ENCODE measurements around the gene LSM14A. TPM values are rescaled to one million over a fixed set of nuclear protein-coding genes. Genes with fewer than 3 reads are reported as not detected.
"Not testable (repeated sequence)": the region's sequence is repeated elsewhere in the genome, so short reads cannot be mapped to it uniquely, and the experiment has no call there.

LSM14A gene
- total RNA-seq, 4 donors from 2014 or later = 51.5 to 110 (median 62.9) TPM

DNA sequence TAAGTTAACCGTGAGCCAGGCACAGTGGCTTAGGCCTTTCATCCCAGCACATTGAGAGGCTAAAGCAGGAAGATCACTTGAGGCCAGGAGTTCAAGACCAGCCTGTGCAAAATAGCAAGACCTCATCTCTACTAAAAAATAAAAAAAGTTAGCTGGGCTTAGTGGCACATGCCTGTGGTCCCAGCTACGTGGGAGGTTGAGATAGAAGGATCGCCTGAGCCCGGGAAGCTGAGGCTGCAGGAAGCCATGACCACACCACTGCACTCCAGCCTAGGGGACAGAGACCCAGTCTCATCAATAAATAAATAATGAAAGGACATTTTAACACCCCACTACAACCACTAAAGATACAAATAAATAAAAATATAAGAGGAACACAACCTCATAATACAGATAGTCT, 21.6 kb downstream of the LSM14A start:
- 94 to 98% methylated on average over 4 of the region's 4 CpGs for WGBS, 2 donors
- Histone ChIP-seq H3K27ac (no peak overlapping the region), H3K27me3 (no peaks in the 10 kb centered on the region), H3K4me1 (peaks cover 0 to 43% (median 11%) of the 10 kb centered on the region in 3 donors), H3K9me3 (no peaks in the 10 kb centered on the region), H3K4me3 (no peak overlapping the region), H3K36me3 (peaks cover 5 to 64% (median 33%) of the 10 kb centered on the region in 3 donors)
- DNase-seq = no peak
- intact Hi-C loops (cut with DNase I) = no loop called here
- TF ChIP-seq, protein P1, sequence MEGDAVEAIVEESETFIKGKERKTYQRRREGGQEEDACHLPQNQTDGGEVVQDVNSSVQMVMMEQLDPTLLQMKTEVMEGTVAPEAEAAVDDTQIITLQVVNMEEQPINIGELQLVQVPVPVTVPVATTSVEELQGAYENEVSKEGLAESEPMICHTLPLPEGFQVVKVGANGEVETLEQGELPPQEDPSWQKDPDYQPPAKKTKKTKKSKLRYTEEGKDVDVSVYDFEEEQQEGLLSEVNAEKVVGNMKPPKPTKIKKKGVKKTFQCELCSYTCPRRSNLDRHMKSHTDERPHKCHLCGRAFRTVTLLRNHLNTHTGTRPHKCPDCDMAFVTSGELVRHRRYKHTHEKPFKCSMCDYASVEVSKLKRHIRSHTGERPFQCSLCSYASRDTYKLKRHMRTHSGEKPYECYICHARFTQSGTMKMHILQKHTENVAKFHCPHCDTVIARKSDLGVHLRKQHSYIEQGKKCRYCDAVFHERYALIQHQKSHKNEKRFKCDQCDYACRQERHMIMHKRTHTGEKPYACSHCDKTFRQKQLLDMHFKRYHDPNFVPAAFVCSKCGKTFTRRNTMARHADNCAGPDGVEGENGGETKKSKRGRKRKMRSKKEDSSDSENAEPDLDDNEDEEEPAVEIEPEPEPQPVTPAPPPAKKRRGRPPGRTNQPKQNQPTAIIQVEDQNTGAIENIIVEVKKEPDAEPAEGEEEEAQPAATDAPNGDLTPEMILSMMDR (IDR thresholded peaks at IDR 0.05) = no peak
- no peak for TF ChIP-seq POLR2A (IDR thresholded peaks at IDR 0.05)

DNA sequence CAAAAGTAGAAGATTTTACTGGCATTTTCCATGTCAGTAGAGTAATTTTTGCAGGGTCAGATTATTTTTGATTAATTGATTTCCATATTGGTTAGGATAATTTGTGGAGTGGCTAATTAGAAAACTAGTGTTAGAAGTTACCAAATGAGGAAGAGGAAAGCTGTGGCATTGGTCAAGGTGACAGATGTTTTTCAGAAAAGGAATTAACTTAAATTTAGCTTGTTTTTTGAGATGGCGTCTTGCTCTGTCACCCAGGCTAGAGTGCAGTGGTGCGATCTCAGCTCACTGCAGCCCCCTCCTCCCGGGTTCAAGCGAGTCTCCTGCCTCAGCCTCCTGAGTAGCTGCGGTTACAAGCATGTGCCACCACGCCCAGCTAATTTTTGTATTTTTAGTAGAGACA, 28.8 kb downstream of the LSM14A start:
- TF ChIP-seq, protein P1 (IDR thresholded peaks at IDR 0.05) = no peak
- no peak for TF ChIP-seq POLR2A (IDR thresholded peaks at IDR 0.05)
- no peak overlapping the region for H3K4me3 ChIP-seq
- no peak for DNase-seq
- peaks cover 5 to 94% (median 30%) of the 10 kb centered on the region in 3 donors for H3K36me3 ChIP-seq
- WGBS, 2 donors = 93 to 99% methylated on average over 6 of the region's 6 CpGs
- no peaks in the 10 kb centered on the region for H3K27me3 ChIP-seq
- H3K27ac ChIP-seq = no peak overlapping the region
- intact Hi-C loops (cut with DNase I) = no loop called here
- H3K9me3 ChIP-seq = no peaks in the 10 kb centered on the region
- no peaks in the 10 kb centered on the region for H3K4me1 ChIP-seq

DNA sequence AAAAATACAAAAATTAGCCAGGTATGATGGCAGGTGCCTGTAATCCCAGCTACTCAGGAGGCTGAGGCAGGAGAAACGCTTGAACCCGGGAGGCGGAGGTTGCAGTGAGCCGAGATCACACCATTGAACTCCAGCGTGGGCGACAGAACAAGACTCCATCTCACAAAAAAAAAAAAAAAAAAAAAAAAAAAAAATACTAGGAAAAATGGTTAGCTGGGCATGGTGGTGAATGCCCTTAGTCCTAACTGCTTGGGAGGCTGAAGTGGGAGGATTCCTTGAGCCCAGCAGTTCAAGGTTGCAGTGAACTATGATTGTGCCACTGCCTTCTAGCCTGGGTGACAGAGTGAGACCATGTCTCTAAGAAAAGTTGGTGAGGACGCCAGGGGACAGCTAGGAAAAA, 33.0 kb downstream of the LSM14A start:
- H3K9me3 ChIP-seq; H3K27me3 ChIP-seq; intact Hi-C loops (cut with DNase I); DNase-seq; H3K27ac ChIP-seq; H3K4me1 ChIP-seq; H3K4me3 ChIP-seq: not testable (repeated sequence)
- peaks cover 3 to 94% (median 3%) of the 10 kb centered on the region in 3 donors for H3K36me3 ChIP-seq
- 94 to 99% methylated on average over 7 of the region's 7 CpGs for WGBS, 2 donors

DNA sequence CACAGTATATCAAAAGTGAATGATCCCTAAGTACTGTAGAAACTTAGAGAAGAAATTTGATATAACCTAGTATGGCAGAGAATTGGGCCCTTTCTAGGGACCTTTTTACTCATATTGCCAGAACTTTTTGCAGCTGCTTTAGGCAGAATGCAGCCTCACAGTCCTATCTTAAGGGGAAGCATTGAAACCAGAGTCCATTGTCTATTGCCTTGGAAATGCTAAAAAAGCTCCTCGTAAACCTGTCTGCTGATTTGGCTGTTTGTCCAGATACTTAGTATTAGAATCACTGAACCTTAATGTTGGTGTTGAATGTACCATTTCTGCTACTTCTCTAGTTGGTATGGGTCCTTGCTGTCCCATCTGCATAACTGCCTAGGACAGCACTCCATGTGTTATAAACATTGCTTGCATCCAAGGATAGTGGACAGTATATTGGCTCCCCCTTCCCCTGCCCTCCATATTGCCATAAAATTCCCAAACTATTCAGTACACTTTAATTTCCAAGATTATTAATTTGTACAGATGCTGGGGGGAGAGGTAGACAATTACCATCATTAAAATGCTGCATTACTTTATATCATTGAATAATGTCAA, 36.1 kb downstream of the LSM14A start:
- intact Hi-C loops (cut with DNase I) = no loop called here
- H3K9me3 ChIP-seq = no peaks in the 10 kb centered on the region
- no peak for TF ChIP-seq POLR2A (IDR thresholded peaks at IDR 0.05)
- TF ChIP-seq, protein P1 (IDR thresholded peaks at IDR 0.05) = no peak
- H3K4me1 ChIP-seq = no peaks in the 10 kb centered on the region
- WGBS, 2 donors = 80 to 94% methylated on average over 1 of the region's 1 CpG
- H3K4me3 ChIP-seq = no peak overlapping the region
- H3K27ac ChIP-seq = no peak overlapping the region
- DNase-seq = no peak
- H3K36me3 ChIP-seq = peaks cover 4 to 94% (median 10%) of the 10 kb centered on the region in 3 donors
- H3K27me3 ChIP-seq = no peaks in the 10 kb centered on the region

DNA sequence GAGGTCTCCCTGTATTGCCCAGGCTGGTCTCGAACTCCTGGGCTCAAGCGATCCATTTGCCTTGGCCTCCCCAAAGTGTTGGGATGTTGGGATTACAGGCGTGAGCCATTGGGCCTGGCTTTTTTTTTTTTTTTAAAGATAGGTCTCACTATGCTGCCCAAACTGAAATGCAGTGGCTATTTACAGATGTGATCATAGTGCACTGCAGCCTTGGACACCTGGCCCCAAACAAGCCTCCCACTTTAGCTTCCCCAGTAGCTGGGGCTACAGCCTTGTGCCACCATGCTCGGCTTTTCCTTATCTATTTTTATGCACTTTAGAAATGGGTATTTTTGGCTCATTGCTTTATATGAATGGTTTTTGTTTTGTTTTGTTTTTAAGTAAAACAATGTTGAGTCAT, 37.4 kb downstream of the LSM14A start:
- peaks cover 4 to 100% (median 10%) of the 10 kb centered on the region in 3 donors for H3K36me3 ChIP-seq
- no peak overlapping the region for H3K4me3 ChIP-seq
- no peaks in the 10 kb centered on the region for H3K4me1 ChIP-seq
- WGBS, 2 donors = 70 to 94% methylated on average over 4 of the region's 4 CpGs
- DNase-seq = no peak
- no peaks in the 10 kb centered on the region for H3K9me3 ChIP-seq
- TF ChIP-seq, protein P1 (IDR thresholded peaks at IDR 0.05) = no peak
- TF ChIP-seq POLR2A (IDR thresholded peaks at IDR 0.05) = no peak
- intact Hi-C loops (cut with DNase I) = no loop called here
- H3K27ac ChIP-seq = no peak overlapping the region
- H3K27me3 ChIP-seq = no peaks in the 10 kb centered on the region

DNA sequence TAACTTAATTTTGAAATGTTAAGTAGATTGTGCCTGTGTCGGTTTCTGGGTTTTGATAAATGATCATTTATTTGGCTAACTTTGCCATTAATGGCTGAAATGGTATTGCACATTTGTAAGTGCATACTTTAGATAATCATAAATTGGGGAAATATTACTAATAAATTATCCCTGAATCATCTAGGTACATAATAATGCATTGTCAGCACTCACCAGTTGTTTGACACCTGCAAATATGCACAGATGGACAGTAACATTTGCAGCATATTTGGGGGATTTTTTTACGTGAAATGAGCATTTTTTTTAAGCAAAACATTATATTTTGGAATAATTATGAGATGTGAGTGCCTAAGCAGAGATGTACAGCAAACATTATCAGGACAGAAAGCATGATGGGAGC, 41.0 kb downstream of the LSM14A start:
- peaks cover 7 to 94% (median 10%) of the 10 kb centered on the region in 3 donors for H3K36me3 ChIP-seq
- H3K27ac ChIP-seq = no peak overlapping the region
- DNase-seq = no peak
- intact Hi-C loops (cut with DNase I) = no loop called here
- no peaks in the 10 kb centered on the region for H3K27me3 ChIP-seq
- TF ChIP-seq POLR2A (IDR thresholded peaks at IDR 0.05) = no peak
- TF ChIP-seq, protein P1 (IDR thresholded peaks at IDR 0.05) = no peak
- 92 to 96% methylated on average over 2 of the region's 2 CpGs for WGBS, 2 donors
- H3K9me3 ChIP-seq = no peaks in the 10 kb centered on the region
- H3K4me1 ChIP-seq = peaks cover 0 to 4% (median 0%) of the 10 kb centered on the region in 3 donors
- no peak overlapping the region for H3K4me3 ChIP-seq
